A673 (cell line): ENCODE measurements around the gene SCN4B.

Experiments used
- EZH2 ChIP-seq: fragments of 200-600 bp; sonication (generic); IDR thresholded peaks from 2 replicates; pipeline ENCODE4 v1.6.1; 2017; ENCODE audit warnings: borderline replicate concordance, low read depth, mild to moderate bottlenecking, mixed read lengths, antibody characterized with exemption, low read length; ENCODE audit not compliant: poor library complexity, severe bottlenecking
- TF ChIP-seq, protein P1 (sequence below): fragments of 300-800, 200-600 bp; sonication (generic); conservative IDR thresholded peaks from 2 replicates; pipeline ENCODE4 v1.5.1; 2017; ENCODE audit warnings: low read depth, mild to moderate bottlenecking, antibody characterized with exemption, low read length, moderate library complexity, mixed read lengths

DNA sequence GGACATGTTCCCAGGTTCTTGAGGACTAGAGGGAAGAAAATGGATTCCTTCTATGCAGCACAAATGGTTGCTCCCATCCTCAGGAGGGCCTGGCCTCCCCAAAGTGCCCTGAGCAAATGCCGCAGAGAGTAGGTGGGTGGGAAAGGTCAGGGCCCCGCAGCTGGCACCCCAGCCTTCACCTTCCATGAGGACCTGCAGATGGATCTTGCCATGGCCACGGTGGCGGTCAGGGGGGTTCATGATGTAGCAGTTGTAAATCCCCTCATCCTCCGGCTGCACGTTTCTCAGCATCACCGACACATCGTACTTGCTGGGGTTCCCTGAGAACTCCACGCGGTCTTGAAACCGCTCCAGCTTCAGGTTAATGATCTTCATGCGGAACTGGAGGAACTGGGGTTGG, 15.3 kb upstream of the SCN4B start:
- TF ChIP-seq, protein P1, sequence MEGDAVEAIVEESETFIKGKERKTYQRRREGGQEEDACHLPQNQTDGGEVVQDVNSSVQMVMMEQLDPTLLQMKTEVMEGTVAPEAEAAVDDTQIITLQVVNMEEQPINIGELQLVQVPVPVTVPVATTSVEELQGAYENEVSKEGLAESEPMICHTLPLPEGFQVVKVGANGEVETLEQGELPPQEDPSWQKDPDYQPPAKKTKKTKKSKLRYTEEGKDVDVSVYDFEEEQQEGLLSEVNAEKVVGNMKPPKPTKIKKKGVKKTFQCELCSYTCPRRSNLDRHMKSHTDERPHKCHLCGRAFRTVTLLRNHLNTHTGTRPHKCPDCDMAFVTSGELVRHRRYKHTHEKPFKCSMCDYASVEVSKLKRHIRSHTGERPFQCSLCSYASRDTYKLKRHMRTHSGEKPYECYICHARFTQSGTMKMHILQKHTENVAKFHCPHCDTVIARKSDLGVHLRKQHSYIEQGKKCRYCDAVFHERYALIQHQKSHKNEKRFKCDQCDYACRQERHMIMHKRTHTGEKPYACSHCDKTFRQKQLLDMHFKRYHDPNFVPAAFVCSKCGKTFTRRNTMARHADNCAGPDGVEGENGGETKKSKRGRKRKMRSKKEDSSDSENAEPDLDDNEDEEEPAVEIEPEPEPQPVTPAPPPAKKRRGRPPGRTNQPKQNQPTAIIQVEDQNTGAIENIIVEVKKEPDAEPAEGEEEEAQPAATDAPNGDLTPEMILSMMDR: no peak
- TF ChIP-seq EZH2: no peak
